K562 (cell line): ENCODE results near the gene DEPDC1. TPM values are rescaled to one million over a fixed set of nuclear protein-coding genes. Genes with fewer than 3 reads are reported as not detected.

Experiments used
- CC2D1A ChIP-seq: fragments of 450-650 bp; IDR thresholded peaks from 2 replicates; pipeline ENCODE4 v1.6.1; 2017; ENCODE audit warnings: mild to moderate bottlenecking
- CCAR2 ChIP-seq: fragments of 200-400 bp; formaldehyde crosslinking; IDR thresholded peaks from 2 replicates; pipeline ENCODE4 v1.6.1; 2017; ENCODE audit warnings: mild to moderate bottlenecking, low read depth, low read length
- CREB1 ChIP-seq, 2 experiments: sonication (generic) in 1 of 2; formaldehyde crosslinking in 1 of 2; IDR thresholded peaks; 2 replicates each; pipeline versions ENCODE4 v1.6.1 to v1.8.0; 2012 to 2022; ENCODE audit warnings: inconsistent platforms in 1 of 2, mild to moderate bottlenecking in 1 of 2, missing genetic modification reagents in 1 of 2, moderate library complexity in 1 of 2
- FOXK2 ChIP-seq, 2 experiments: fragments of 450-650 bp; IDR thresholded peaks in 1 of 2; conservative IDR thresholded peaks in 1 of 2; 2 replicates each; pipeline ENCODE4 v1.6.1; 2016; ENCODE audit warnings: low read depth in 2 of 2, mild to moderate bottlenecking in 1 of 2
- HMGN3 ChIP-seq: IDR thresholded peaks from 2 replicates; pipeline ENCODE4 v1.6.1; 2011; ENCODE audit warnings: borderline replicate concordance, low read depth, mild to moderate bottlenecking, mixed read lengths, low read length; ENCODE audit not compliant: insufficient read length; ENCODE audit errors: extremely low read depth
- KLF1 ChIP-seq: fragments of 450-650 bp; IDR thresholded peaks from 2 replicates; pipeline ENCODE4 v1.6.1; 2016; ENCODE audit warnings: missing genetic modification characterization, missing compliant biosample characterization
- LEF1 ChIP-seq: fragments of 450-650 bp; IDR thresholded peaks from 2 replicates; pipeline ENCODE4 v1.6.1; 2016; ENCODE audit warnings: mild to moderate bottlenecking
- MYC ChIP-seq, 2 experiments: fragments of 250-450 bp in 1 of 2; sonication (Bioruptor Pico) in 1 of 2; IDR thresholded peaks; 2 replicates each; pipeline versions ENCODE4 v1.5.1 to v1.6.1; 2012 to 2021; ENCODE audit warnings: low read depth in 2 of 2, borderline replicate concordance in 1 of 2, improper control_type of control experiment in 1 of 2, low read length in 1 of 2, mild to moderate bottlenecking in 1 of 2, moderate library complexity in 1 of 2
- NFRKB ChIP-seq: fragments of 450-650 bp; IDR thresholded peaks from 2 replicates; pipeline ENCODE4 v1.6.1; 2016; ENCODE audit warnings: low read depth
- RBBP5 ChIP-seq: fragments of 200-600 bp; sonication (generic); IDR thresholded peaks from 2 replicates; pipeline ENCODE4 v1.6.1; 2012; ENCODE audit warnings: borderline replicate concordance, mild to moderate bottlenecking, low read length, control low read depth, inconsistent platforms; ENCODE audit not compliant: insufficient read depth, poor library complexity, severe bottlenecking
- ZNF133 ChIP-seq: fragments of 250-450 bp; sonication (Bioruptor Pico); IDR thresholded peaks from 2 replicates; pipeline ENCODE4 v1.4.0; 2020; ENCODE audit warnings: mild to moderate bottlenecking
- ZNF431 ChIP-seq: sonication (generic); formaldehyde crosslinking; IDR thresholded peaks from 2 replicates; pipeline ENCODE4 v1.8.0; 2022; ENCODE audit warnings: mild to moderate bottlenecking, missing genetic modification reagents
- polyA plus RNA-seq, 8 experiments: library from polyadenylated mRNA; depleted of rRNA in 4 of 8; stranded (reverse) in 5 of 8; unstranded in 3 of 8; fragments of >200 nt; fragmentation: Nextera tagmentation in 2 of 8; fragmentation: Illumina TruSeq in 1 of 8; extraction: Ambion mirVana in 2 of 8; extraction: Trizol in 1 of 8; gene quantifications; 2 replicates each; pipeline versions ENCODE4 v1.2.1 to v1.2.3, GENCODE V29; 2011 to 2014; ENCODE audit warnings: inconsistent platforms in 1 of 8, missing spikeins in 1 of 8
- total RNA-seq, 7 experiments: library from RNA; depleted of rRNA in 6 of 7; stranded (reverse); fragments of >200 nt in 6 of 7; fragmentation: Illumina TruSeq in 2 of 7; extraction: Trizol in 2 of 7; gene quantifications; 2 replicates each; pipeline versions ENCODE4 v1.2.1 to v1.2.3, GENCODE V29; 2011 to 2021; ENCODE audit warnings: low replicate concordance in 1 of 7
- TF ChIP-seq, protein P1 (sequence below): fragments of 450-650 bp; formaldehyde crosslinking; IDR thresholded peaks from 2 replicates; pipeline ENCODE4 v1.4.0; 2020; ENCODE audit warnings: mild to moderate bottlenecking, mixed read lengths
- TF ChIP-seq, protein P2 (sequence below): fragments of 450-650 bp; conservative IDR thresholded peaks from 2 replicates; pipeline ENCODE4 v1.6.1; 2016; ENCODE audit warnings: missing genetic modification characterization, low read depth, mild to moderate bottlenecking, missing compliant biosample characterization, moderate library complexity
- TF ChIP-seq, protein P3 (sequence below): fragments of 450-650 bp; formaldehyde crosslinking; IDR thresholded peaks from 2 replicates; pipeline ENCODE4 v1.4.0; 2020; ENCODE audit warnings: mild to moderate bottlenecking, moderate library complexity
- TF ChIP-seq, protein P4 (sequence below): sonication (generic); formaldehyde crosslinking; IDR thresholded peaks from 2 replicates; pipeline ENCODE4 v1.5.0; 2020; ENCODE audit warnings: missing genetic modification reagents
- TF ChIP-seq, protein P5 (sequence below): sonication (generic); formaldehyde crosslinking; IDR thresholded peaks from 2 replicates; pipeline ENCODE4 v1.8.0; 2022; ENCODE audit warnings: mild to moderate bottlenecking, low read depth, missing genetic modification reagents
- TF ChIP-seq, protein P6 (sequence below): fragments of 250-450 bp; sonication (Bioruptor Pico); IDR thresholded peaks from 2 replicates; pipeline ENCODE4 v1.4.0; 2020

The DEPDC1 gene
- total and polyA plus RNA-seq, 9 of the 15 experiments (the other 6 are each of a cell fraction or from before 2014, with no cell fraction given) = 9.9 to 28.3 (median 17.8) TPM

DNA sequence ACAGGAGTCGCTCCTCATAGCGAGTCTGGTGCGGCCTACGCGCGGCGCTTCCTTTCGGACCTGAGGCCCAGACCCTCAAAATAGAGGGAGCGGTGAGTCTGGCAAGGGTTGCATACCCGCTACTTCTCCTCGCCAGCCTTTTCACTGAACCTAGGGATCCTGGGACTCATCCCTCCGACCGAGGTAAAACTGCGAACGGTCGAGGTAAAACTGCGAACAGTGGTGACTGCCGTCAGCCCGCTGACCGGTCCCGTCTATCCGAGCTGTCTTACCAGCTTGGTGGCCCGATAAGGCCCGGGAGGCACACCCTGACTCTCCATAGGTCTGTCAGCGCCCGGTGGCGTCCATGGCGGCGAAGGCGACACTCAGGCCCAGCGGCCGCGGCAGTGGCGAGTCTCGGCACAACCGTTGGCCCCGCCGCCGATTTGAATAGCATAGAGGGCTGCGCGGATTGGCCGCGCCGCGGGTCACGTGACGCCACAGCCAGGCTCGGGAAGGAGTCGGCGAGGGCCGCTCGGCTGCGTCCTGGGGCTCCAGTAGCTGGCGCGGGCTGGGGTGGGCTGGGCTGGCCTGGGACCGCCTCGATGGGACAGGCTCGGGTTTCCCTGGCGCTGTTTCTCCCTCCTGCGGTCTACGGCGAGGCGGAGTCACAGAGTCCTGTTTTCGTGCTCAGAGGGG lies at the start of gene DEPDC1 (continued):
- TF ChIP-seq FOXK2 (conservative IDR thresholded peaks at IDR 0.05 in 1 of 2, IDR thresholded peaks at IDR 0.05 in 1 of 2; ENCODE audit: low read depth in 2 of 2) = peak in 1 of 2 experiments; percentile 24; a peak in 1 of 4 replicates
- TF ChIP-seq HMGN3 = peak; percentile 83
- TF ChIP-seq ZNF133 (CRISPR knock-in tag) = no peak
- TF ChIP-seq, protein P1, sequence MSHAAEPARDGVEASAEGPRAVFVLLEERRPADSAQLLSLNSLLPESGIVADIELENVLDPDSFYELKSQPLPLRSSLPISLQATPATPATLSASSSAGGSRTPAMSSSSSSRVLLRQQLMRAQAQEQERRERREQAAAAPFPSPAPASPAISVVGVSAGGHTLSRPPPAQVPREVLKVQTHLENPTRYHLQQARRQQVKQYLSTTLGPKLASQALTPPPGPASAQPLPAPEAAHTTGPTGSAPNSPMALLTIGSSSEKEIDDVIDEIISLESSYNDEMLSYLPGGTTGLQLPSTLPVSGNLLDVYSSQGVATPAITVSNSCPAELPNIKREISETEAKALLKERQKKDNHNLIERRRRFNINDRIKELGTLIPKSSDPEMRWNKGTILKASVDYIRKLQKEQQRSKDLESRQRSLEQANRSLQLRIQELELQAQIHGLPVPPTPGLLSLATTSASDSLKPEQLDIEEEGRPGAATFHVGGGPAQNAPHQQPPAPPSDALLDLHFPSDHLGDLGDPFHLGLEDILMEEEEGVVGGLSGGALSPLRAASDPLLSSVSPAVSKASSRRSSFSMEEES (CRISPR knock-in tag) = peak; percentile 100
- TF ChIP-seq NFRKB = peak; percentile 74
- TF ChIP-seq, protein P2, sequence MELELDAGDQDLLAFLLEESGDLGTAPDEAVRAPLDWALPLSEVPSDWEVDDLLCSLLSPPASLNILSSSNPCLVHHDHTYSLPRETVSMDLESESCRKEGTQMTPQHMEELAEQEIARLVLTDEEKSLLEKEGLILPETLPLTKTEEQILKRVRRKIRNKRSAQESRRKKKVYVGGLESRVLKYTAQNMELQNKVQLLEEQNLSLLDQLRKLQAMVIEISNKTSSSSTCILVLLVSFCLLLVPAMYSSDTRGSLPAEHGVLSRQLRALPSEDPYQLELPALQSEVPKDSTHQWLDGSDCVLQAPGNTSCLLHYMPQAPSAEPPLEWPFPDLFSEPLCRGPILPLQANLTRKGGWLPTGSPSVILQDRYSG (tag) = no peak
- peak; percentile 92 for TF ChIP-seq RBBP5
- TF ChIP-seq, protein P3, sequence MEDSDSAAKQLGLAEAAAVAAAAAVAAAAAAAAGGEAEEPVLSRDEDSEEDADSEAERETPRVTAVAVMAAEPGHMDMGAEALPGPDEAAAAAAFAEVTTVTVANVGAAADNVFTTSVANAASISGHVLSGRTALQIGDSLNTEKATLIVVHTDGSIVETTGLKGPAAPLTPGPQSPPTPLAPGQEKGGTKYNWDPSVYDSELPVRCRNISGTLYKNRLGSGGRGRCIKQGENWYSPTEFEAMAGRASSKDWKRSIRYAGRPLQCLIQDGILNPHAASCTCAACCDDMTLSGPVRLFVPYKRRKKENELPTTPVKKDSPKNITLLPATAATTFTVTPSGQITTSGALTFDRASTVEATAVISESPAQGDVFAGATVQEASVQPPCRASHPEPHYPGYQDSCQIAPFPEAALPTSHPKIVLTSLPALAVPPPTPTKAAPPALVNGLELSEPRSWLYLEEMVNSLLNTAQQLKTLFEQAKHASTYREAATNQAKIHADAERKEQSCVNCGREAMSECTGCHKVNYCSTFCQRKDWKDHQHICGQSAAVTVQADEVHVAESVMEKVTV (CRISPR knock-in tag) = no peak
- peak; percentile 82 for TF ChIP-seq CC2D1A
- TF ChIP-seq CREB1 (IDR thresholded peaks at IDR 0.05) = peak; percentile 45
- TF ChIP-seq CREB1 (CRISPR knock-in tag; IDR thresholded peaks at IDR 0.05) = peak; percentile 74
- TF ChIP-seq, protein P4, sequence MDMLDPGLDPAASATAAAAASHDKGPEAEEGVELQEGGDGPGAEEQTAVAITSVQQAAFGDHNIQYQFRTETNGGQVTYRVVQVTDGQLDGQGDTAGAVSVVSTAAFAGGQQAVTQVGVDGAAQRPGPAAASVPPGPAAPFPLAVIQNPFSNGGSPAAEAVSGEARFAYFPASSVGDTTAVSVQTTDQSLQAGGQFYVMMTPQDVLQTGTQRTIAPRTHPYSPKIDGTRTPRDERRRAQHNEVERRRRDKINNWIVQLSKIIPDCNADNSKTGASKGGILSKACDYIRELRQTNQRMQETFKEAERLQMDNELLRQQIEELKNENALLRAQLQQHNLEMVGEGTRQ = peak; percentile 99
- TF ChIP-seq CCAR2 = no peak
- TF ChIP-seq ZNF431 = peak; percentile 81; the same call in 1 of the 2 replicates
- TF ChIP-seq, protein P5, sequence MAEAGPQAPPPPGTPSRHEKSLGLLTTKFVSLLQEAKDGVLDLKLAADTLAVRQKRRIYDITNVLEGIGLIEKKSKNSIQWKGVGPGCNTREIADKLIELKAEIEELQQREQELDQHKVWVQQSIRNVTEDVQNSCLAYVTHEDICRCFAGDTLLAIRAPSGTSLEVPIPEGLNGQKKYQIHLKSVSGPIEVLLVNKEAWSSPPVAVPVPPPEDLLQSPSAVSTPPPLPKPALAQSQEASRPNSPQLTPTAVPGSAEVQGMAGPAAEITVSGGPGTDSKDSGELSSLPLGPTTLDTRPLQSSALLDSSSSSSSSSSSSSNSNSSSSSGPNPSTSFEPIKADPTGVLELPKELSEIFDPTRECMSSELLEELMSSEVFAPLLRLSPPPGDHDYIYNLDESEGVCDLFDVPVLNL (CRISPR knock-in tag) = peak; percentile 98
- 0 out of 2 replicates have a peak, but pooled peaks have one; percentile 50 for TF ChIP-seq KLF1
- TF ChIP-seq MYC (IDR thresholded peaks at IDR 0.05; ENCODE audit: low read depth, low read length) = peak; percentile 56; the same call in 1 of the 2 replicates
- TF ChIP-seq MYC (CRISPR knock-in tag; IDR thresholded peaks at IDR 0.05; ENCODE audit: borderline replicate concordance, low read depth) = peak; percentile 66; the same call in 1 of the 2 replicates
- TF ChIP-seq, protein P6, sequence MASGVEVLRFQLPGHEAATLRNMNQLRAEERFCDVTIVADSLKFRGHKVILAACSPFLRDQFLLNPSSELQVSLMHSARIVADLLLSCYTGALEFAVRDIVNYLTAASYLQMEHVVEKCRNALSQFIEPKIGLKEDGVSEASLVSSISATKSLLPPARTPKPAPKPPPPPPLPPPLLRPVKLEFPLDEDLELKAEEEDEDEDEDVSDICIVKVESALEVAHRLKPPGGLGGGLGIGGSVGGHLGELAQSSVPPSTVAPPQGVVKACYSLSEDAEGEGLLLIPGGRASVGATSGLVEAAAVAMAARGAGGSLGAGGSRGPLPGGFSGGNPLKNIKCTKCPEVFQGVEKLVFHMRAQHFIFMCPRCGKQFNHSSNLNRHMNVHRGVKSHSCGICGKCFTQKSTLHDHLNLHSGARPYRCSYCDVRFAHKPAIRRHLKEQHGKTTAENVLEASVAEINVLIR (CRISPR knock-in tag) = no peak
- no peak for TF ChIP-seq LEF1
